ENCODE results near the gene CCNB1IP1.

CCNB1IP1 gene

DNA sequence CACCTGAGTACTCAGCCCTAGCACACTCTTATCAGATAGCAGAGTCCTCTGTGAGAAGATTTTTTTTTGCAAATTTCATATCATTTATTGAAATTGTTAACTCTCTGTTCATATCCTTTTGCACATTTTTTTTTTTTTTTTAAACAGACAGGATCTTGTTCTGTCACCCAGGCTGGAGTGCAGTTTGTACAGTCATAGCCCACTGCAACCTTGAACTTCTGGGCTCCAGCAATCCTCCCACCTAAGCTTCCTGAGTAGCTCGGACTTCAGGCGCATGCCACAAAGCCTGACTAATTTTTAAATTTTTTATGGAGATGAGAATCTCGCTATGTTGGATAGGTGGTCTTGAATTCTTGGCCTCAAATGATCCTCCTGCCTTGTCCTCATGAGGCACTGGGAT lies 14.7 kb upstream of the CCNB1IP1 start:
- Histone ChIP-seq H3K79me2 (no peaks in the 10 kb centered on the region), H3K27me3 (ENCODE audit: control insufficient read depth, insufficient read depth, low read length) (no peaks in the 10 kb centered on the region), H2AFZ (no peak overlapping the region), H3K9me3 (ENCODE audit: control insufficient read depth, low read length) (no peaks in the 10 kb centered on the region), H3K4me3 (ENCODE audit: low read depth, low read length) (no peak overlapping the region), H3K27ac (no peak overlapping the region), H3K4me1 (no peaks in the 10 kb centered on the region), H3K36me3 (ENCODE audit: control insufficient read depth, insufficient read depth, low read length) (no peaks in the 10 kb centered on the region), H3K9ac (no peak overlapping the region), H3K4me2 (ENCODE audit: low read length) (no peak overlapping the region)
- TF ChIP-seq CTCF (IDR thresholded peaks at IDR 0.05): no peak

GRCh38 chr14:20346713-20347112 lies 13.6 kb upstream of the CCNB1IP1 start:
- H2AFZ ChIP-seq: no peak overlapping the region
- H3K27me3 ChIP-seq (ENCODE audit: control insufficient read depth, insufficient read depth, low read length): no peaks in the 10 kb centered on the region
- H3K79me2 ChIP-seq: no peaks in the 10 kb centered on the region
- H3K4me2 ChIP-seq (ENCODE audit: low read length): no peak overlapping the region
- H3K36me3 ChIP-seq (ENCODE audit: control insufficient read depth, insufficient read depth, low read length): no peaks in the 10 kb centered on the region
- H3K4me1 ChIP-seq: no peaks in the 10 kb centered on the region
- no peak overlapping the region for H3K4me3 ChIP-seq (ENCODE audit: low read depth, low read length)
- TF ChIP-seq CTCF (IDR thresholded peaks at IDR 0.05): no peak
- H3K27ac ChIP-seq: no peak overlapping the region
- no peaks in the 10 kb centered on the region for H3K9me3 ChIP-seq (ENCODE audit: control insufficient read depth, low read length)
- H3K9ac ChIP-seq: no peak overlapping the region

DNA sequence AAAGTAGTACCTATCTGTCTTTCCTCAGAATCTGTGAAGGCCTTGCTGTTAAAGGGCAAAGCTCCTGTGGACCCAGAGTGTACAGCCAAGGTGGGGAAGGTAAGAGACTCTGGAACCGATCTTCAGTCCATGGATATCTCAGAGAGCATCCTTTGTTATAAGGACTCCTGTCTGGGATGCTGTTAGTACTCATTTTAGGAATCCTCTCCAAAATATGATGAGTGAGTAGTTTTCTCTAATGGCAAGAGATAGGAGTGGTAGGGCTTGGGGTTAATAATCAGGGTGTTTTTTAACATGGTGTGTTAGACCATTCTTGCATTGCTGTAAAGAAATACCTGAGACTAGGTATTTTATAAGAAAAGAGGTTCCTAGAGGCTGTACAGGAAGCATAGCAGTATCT lies 12.3 kb upstream of the CCNB1IP1 start:
- no peak overlapping the region for H3K9ac ChIP-seq
- H3K27me3 ChIP-seq (ENCODE audit: control insufficient read depth, insufficient read depth, low read length): no peaks in the 10 kb centered on the region
- H2AFZ ChIP-seq: no peak overlapping the region
- H3K27ac ChIP-seq: no peak overlapping the region
- H3K79me2 ChIP-seq: no peaks in the 10 kb centered on the region
- no peaks in the 10 kb centered on the region for H3K36me3 ChIP-seq (ENCODE audit: control insufficient read depth, insufficient read depth, low read length)
- no peak for TF ChIP-seq CTCF (IDR thresholded peaks at IDR 0.05)
- no peaks in the 10 kb centered on the region for H3K9me3 ChIP-seq (ENCODE audit: control insufficient read depth, low read length)
- H3K4me3 ChIP-seq (ENCODE audit: low read depth, low read length): no peak overlapping the region
- no peaks in the 10 kb centered on the region for H3K4me1 ChIP-seq
- no peak overlapping the region for H3K4me2 ChIP-seq (ENCODE audit: low read length)

GRCh38 chr14:20343862-20344220 lies 10.8 kb upstream of the CCNB1IP1 start:
- no peak for TF ChIP-seq CTCF (IDR thresholded peaks at IDR 0.05)
- H3K27ac ChIP-seq: peak overlapping the region; percentile 88
- no peaks in the 10 kb centered on the region for H3K4me1 ChIP-seq
- H3K4me3 ChIP-seq (ENCODE audit: low read depth, low read length): peak overlapping the region; percentile 85
- no peaks in the 10 kb centered on the region for H3K79me2 ChIP-seq
- H3K36me3 ChIP-seq (ENCODE audit: control insufficient read depth, insufficient read depth, low read length): no peaks in the 10 kb centered on the region
- no peaks in the 10 kb centered on the region for H3K9me3 ChIP-seq (ENCODE audit: control insufficient read depth, low read length)
- peak overlapping the region; percentile 15 for H3K9ac ChIP-seq
- no peaks in the 10 kb centered on the region for H3K27me3 ChIP-seq (ENCODE audit: control insufficient read depth, insufficient read depth, low read length)
- H3K4me2 ChIP-seq (ENCODE audit: low read length): peak overlapping the region; percentile 76
- H2AFZ ChIP-seq: peak overlapping the region; percentile 93

- Histone ChIP-seq H3K4me1 (no peaks in the 10 kb centered on the region), H2AFZ (peak within 1 kb of the TSS; percentile 93), H3K4me2 (ENCODE audit: low read length) (peak within 1 kb of the TSS; percentile 76), H3K27ac (peak within 1 kb of the TSS; percentile 88), H3K36me3 (ENCODE audit: control insufficient read depth, insufficient read depth, low read length) (no peaks in the 10 kb centered on the region), H3K4me3 (ENCODE audit: low read depth, low read length) (peak within 1 kb of the TSS; percentile 85), H3K9ac (peak within 1 kb of the TSS; percentile 15), H3K27me3 (ENCODE audit: control insufficient read depth, insufficient read depth, low read length) (no peaks in the 10 kb centered on the region), H3K79me2 (no peaks in the 10 kb centered on the region), H3K9me3 (ENCODE audit: control insufficient read depth, low read length) (no peaks in the 10 kb centered on the region)
- TF ChIP-seq CTCF (IDR thresholded peaks at IDR 0.05): no peak
Measured at GRCh38 chr14:20343092-20343861, 10.2 kb upstream of the CCNB1IP1 start, which contains the start of gene PARP2. PARP2 (plus strand) TSS chr14:20343635; CDS start chr14:20343642, 7 bp downstream.
